Fibroblast of lung (primary cell): ENCODE results near the gene LDHAL6A. TPM values are rescaled to one million over a fixed set of nuclear protein-coding genes. Genes with fewer than 3 reads are reported as not detected.

Experiments used
- DNase-seq, 2 donors: peaks; one replicate each; pipeline versions ENCODE4 v3.0.0 to v3.0.0-alpha.2; 2010; ENCODE audit warnings: low read depth in 2 of 2
- H2AFZ ChIP-seq: 2 replicates; pipeline ENCODE4 v1.5.1; 2012; ENCODE audit warnings: low read length, control low read depth, inconsistent platforms
- H3K27ac ChIP-seq: 2 replicates; pipeline ENCODE4 v1.5.1; 2011; ENCODE audit warnings: low read length, control low read depth; ENCODE audit not compliant: insufficient read depth
- H3K27me3 ChIP-seq: 2 replicates; pipeline ENCODE4 v1.5.1; 2011; ENCODE audit warnings: mild to moderate bottlenecking, low read length; ENCODE audit not compliant: control insufficient read depth, insufficient read depth
- H3K36me3 ChIP-seq: 2 replicates; pipeline ENCODE4 v1.5.1; 2011; ENCODE audit warnings: low read length; ENCODE audit not compliant: control insufficient read depth, insufficient read depth
- H3K4me1 ChIP-seq: 2 replicates; pipeline ENCODE4 v1.5.1; 2011; ENCODE audit warnings: low read length; ENCODE audit not compliant: control insufficient read depth, insufficient read depth; ENCODE audit errors: extremely low read depth
- H3K4me2 ChIP-seq: 2 replicates; pipeline ENCODE4 v1.5.1; 2011; ENCODE audit warnings: low read length, control low read depth; ENCODE audit not compliant: insufficient read depth; ENCODE audit errors: extremely low read depth
- H3K4me3 ChIP-seq, 4 experiments: fragments of 200-600 bp in 1 of 4; sonication (generic) in 1 of 4; replicated peaks in 1 of 4; 2 replicates each; pipeline ENCODE4 v1.5.1; 2011 to 2016; ENCODE audit warnings: low read length in 4 of 4, low read depth in 3 of 4, mild to moderate bottlenecking in 3 of 4, control low read depth in 2 of 4, inconsistent platforms in 1 of 4, mixed read lengths in 1 of 4; ENCODE audit not compliant: insufficient read depth in 1 of 4; ENCODE audit errors: control extremely low read depth in 1 of 4
- H3K79me2 ChIP-seq: 2 replicates; pipeline ENCODE4 v1.5.1; 2012; ENCODE audit warnings: mild to moderate bottlenecking, low read length, inconsistent platforms; ENCODE audit not compliant: control insufficient read depth, insufficient read depth
- H3K9ac ChIP-seq: 2 replicates; pipeline ENCODE4 v1.5.1; 2011; ENCODE audit warnings: mild to moderate bottlenecking, low read length, control low read depth; ENCODE audit not compliant: insufficient read depth
- H3K9me3 ChIP-seq: 2 replicates; pipeline ENCODE4 v1.5.1; 2012; ENCODE audit warnings: low read depth, low read length; ENCODE audit not compliant: control insufficient read depth, insufficient read depth
- H4K20me1 ChIP-seq: 2 replicates; pipeline ENCODE4 v1.5.1; 2011; ENCODE audit warnings: low read length; ENCODE audit not compliant: control insufficient read depth, insufficient read depth; ENCODE audit errors: extremely low read depth
- EZH2 ChIP-seq: IDR thresholded peaks from 2 replicates; pipeline ENCODE4 v1.5.1; 2012; ENCODE audit warnings: low read length, control low read depth, mild to moderate bottlenecking; ENCODE audit errors: missing control alignments
- polyA plus RNA-seq, 2 donors: library from polyadenylated mRNA; depleted of rRNA in 1 of 2; stranded (reverse) in 1 of 2; unstranded in 1 of 2; fragments of >200 nt; gene quantifications; 2 replicates each; pipeline ENCODE4 v1.2.1, GENCODE V29; 2011 to 2012; ENCODE audit warnings: missing spikeins in 1 of 2
- total RNA-seq: library from RNA; depleted of rRNA; stranded (reverse); fragments of >200 nt; gene quantifications from 2 replicates; pipeline ENCODE4 v1.2.1, GENCODE V29; 2014
- TF ChIP-seq, protein P1 (sequence below), 2 donors: IDR thresholded peaks in 1 of 2; conservative IDR thresholded peaks in 1 of 2; 1 replicate in 1 of 2; 2 replicates in 1 of 2; pipeline ENCODE4 v1.5.1; 2011 to 2012; ENCODE audit warnings: low read length in 2 of 2, control low read depth in 1 of 2, inconsistent platforms in 1 of 2, low read depth in 1 of 2, mild to moderate bottlenecking in 1 of 2

LDHAL6A gene
- total and polyA plus RNA-seq, 2 donors (not counting 1 experiment from before 2014, with no cell fraction given), result not detected

GRCh38 chr11:18522388-18522787 is 66.7 kb downstream of the LDHAL6A start:
- Histone ChIP-seq H3K27ac (no peak overlapping the region), H3K27me3 (no peaks in the 10 kb centered on the region), H3K4me1 (no peaks in the 10 kb centered on the region), H3K9me3 (no peaks in the 10 kb centered on the region), H2AFZ (no peak overlapping the region), H3K79me2 (peaks cover 52% of the 10 kb centered on the region), H3K4me2 (no peak overlapping the region), H3K4me3 (no peak overlapping the region), H3K36me3 (peaks cover 1% of the 10 kb centered on the region), H3K9ac (no peak overlapping the region), H4K20me1 (no peaks in the 10 kb centered on the region)
- TF ChIP-seq, protein P1, sequence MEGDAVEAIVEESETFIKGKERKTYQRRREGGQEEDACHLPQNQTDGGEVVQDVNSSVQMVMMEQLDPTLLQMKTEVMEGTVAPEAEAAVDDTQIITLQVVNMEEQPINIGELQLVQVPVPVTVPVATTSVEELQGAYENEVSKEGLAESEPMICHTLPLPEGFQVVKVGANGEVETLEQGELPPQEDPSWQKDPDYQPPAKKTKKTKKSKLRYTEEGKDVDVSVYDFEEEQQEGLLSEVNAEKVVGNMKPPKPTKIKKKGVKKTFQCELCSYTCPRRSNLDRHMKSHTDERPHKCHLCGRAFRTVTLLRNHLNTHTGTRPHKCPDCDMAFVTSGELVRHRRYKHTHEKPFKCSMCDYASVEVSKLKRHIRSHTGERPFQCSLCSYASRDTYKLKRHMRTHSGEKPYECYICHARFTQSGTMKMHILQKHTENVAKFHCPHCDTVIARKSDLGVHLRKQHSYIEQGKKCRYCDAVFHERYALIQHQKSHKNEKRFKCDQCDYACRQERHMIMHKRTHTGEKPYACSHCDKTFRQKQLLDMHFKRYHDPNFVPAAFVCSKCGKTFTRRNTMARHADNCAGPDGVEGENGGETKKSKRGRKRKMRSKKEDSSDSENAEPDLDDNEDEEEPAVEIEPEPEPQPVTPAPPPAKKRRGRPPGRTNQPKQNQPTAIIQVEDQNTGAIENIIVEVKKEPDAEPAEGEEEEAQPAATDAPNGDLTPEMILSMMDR (conservative IDR thresholded peaks at IDR 0.05 in 1 of 2, IDR thresholded peaks at IDR 0.05 in 1 of 2; ENCODE audit: low read depth in 1 of 2, low read length in 2 of 2), result no peak
- no peak for TF ChIP-seq EZH2
- DNase-seq, result no peak

DNA sequence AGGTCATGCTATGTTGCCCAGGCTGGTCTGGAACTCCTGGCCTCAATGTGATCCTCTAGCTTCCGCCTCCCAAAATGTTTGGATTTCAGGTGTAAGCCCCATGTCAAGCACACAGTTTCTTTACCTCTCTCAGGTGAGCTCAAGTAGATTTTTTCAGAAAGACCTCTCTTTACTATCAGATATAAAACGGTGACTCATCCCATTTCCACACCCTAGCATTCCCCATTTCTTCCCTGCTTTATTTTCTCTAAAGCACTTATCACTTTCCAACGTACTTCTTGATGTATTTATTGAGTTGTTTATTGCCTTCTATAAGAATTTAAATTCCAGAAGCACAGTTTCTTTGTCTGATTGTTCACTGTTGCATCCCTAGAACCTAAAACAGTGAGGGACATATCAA is 67.4 kb downstream of the LDHAL6A start:
- TF ChIP-seq, protein P1 (conservative IDR thresholded peaks at IDR 0.05 in 1 of 2, IDR thresholded peaks at IDR 0.05 in 1 of 2; ENCODE audit: low read depth in 1 of 2, low read length in 2 of 2), result no peak
- TF ChIP-seq EZH2, result no peak
- H3K27ac ChIP-seq, result no peak overlapping the region
- H2AFZ ChIP-seq, result no peak overlapping the region
- no peaks in the 10 kb centered on the region for H3K27me3 ChIP-seq
- H3K79me2 ChIP-seq, result peaks cover 56% of the 10 kb centered on the region
- peaks cover 1% of the 10 kb centered on the region for H3K36me3 ChIP-seq
- no peak for DNase-seq
- no peaks in the 10 kb centered on the region for H3K9me3 ChIP-seq
- no peak overlapping the region for H3K9ac ChIP-seq
- no peak overlapping the region for H3K4me2 ChIP-seq
- H3K4me3 ChIP-seq, result no peak overlapping the region
- no peaks in the 10 kb centered on the region for H3K4me1 ChIP-seq
- H4K20me1 ChIP-seq, result no peaks in the 10 kb centered on the region

DNA sequence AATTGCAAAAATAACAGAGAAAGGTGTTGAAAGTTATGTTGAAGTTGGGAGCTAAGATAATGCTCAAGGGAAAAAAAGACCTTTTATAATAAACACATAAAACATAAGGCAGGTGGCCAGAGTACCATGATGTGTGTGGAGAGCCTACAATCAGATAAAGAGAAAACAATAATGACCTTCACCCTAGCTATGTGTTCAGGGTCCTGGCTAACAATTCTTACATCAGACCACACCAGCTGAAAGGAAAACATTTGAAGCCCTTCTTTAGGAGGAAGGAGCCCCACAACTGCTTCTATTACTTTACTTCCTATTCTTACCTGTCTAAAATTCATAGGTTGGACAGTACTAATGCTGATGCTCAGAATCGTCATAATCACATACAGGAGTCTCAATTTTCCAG is 68.6 kb downstream of the LDHAL6A start:
- no peak overlapping the region for H3K4me3 ChIP-seq
- TF ChIP-seq, protein P1 (conservative IDR thresholded peaks at IDR 0.05 in 1 of 2, IDR thresholded peaks at IDR 0.05 in 1 of 2; ENCODE audit: low read depth in 1 of 2, low read length in 2 of 2), result no peak
- no peak for TF ChIP-seq EZH2
- no peaks in the 10 kb centered on the region for H4K20me1 ChIP-seq
- H3K27me3 ChIP-seq, result no peaks in the 10 kb centered on the region
- H3K4me2 ChIP-seq, result no peak overlapping the region
- H3K79me2 ChIP-seq, result peaks cover 58% of the 10 kb centered on the region
- H3K4me1 ChIP-seq, result no peaks in the 10 kb centered on the region
- H3K27ac ChIP-seq, result no peak overlapping the region
- H2AFZ ChIP-seq, result no peak overlapping the region
- peaks cover 1% of the 10 kb centered on the region for H3K36me3 ChIP-seq
- H3K9me3 ChIP-seq, result no peaks in the 10 kb centered on the region
- no peak overlapping the region for H3K9ac ChIP-seq
- DNase-seq, result no peak
